PC-3 (cell line): ENCODE measurements around the gene PVALEF. TPM values are rescaled to one million over a fixed set of nuclear protein-coding genes. Genes with fewer than 3 reads are reported as not detected.

Experiments
- ATAC-seq: fragments of 200-7000 bp; cut with Tn5 transposase; 2 replicates; pipeline ENCODE4 v1.9.1; 2020; ENCODE audit warnings: mild to moderate bottlenecking, moderate library complexity
- BruUV-seq: library from RNA; stranded (reverse); fragments of 400-500 nt; replicated peaks from 2 replicates; lab custom pipeline; 2021; lab: Mats Ljungman, UMichigan
- CTCF ChIA-PET: fragments of 300-600 bp; sonication (Branson Sonifier 250); formaldehyde crosslinking; loops from one replicate; lab custom pipeline; 2022; ENCODE audit warnings: antibody characterized with exemption; lab: Charles Lee
- POLR2A ChIA-PET: fragments of 300-600 bp; sonication (Branson Sonifier 250); formaldehyde crosslinking; loops from one replicate; lab custom pipeline; 2022; ENCODE audit warnings: antibody characterized with exemption; ENCODE audit not compliant: unreplicated experiment; lab: Charles Lee
- DNase-seq: peaks from one replicate; pipeline ENCODE4 v3.0.0-alpha.2; 2015
- H2AFZ ChIP-seq: fragments of 300-600 bp; sonication (generic); 2 replicates; pipeline ENCODE4 v1.6.0; 2016; ENCODE audit warnings: antibody characterized with exemption, low read length
- H3F3A ChIP-seq: fragments of 300-600 bp; sonication (generic); one replicate; pipeline ENCODE4 v1.6.0; 2017; ENCODE audit warnings: antibody characterized with exemption, low read length, control low read depth, mild to moderate bottlenecking; ENCODE audit not compliant: unreplicated experiment
- H3K27ac ChIP-seq: fragments of 300-600 bp; sonication (generic); 2 replicates; pipeline ENCODE4 v1.5.1; 2016; ENCODE audit warnings: mild to moderate bottlenecking, low read length
- H3K27me3 ChIP-seq: fragments of 300-600 bp; sonication (generic); 2 replicates; pipeline ENCODE4 v1.6.1; 2016; ENCODE audit warnings: low read length, mixed read lengths
- H3K36me3 ChIP-seq: fragments of 300-600 bp; sonication (generic); 2 replicates; pipeline ENCODE4 v1.6.1; 2016; ENCODE audit warnings: low read depth, mixed run types, low read length, mixed read lengths
- H3K4me1 ChIP-seq: fragments of 300-600 bp; sonication (generic); 2 replicates; pipeline ENCODE4 v1.5.1; 2016; ENCODE audit warnings: low read length; ENCODE audit not compliant: insufficient read depth
- H3K4me2 ChIP-seq: fragments of 300-600 bp; sonication (generic); 2 replicates; pipeline ENCODE4 v1.6.0; 2016; ENCODE audit warnings: low read length
- H3K4me3 ChIP-seq: fragments of 300-600 bp; sonication (generic); 2 replicates; pipeline ENCODE4 v1.5.1; 2016; ENCODE audit warnings: mild to moderate bottlenecking, low read length, mixed read lengths
- H3K79me2 ChIP-seq: fragments of 300-600 bp; sonication (generic); 2 replicates; pipeline ENCODE4 v1.6.1; 2017; ENCODE audit warnings: low read length, mixed read lengths
- H3K9ac ChIP-seq: fragments of 300-600 bp; sonication (generic); 2 replicates; pipeline ENCODE4 v1.6.0; 2016; ENCODE audit warnings: mild to moderate bottlenecking, low read length
- H3K9me2 ChIP-seq: fragments of 300-600 bp; sonication (generic); replicated peaks from 2 replicates; pipeline ENCODE4 v1.6.1; 2016; ENCODE audit warnings: mixed run types, low read length, mixed read lengths
- H3K9me3 ChIP-seq: fragments of 300-600 bp; sonication (generic); 2 replicates; pipeline ENCODE4 v1.6.1; 2016; ENCODE audit warnings: low read length, mixed read lengths
- H4K20me1 ChIP-seq: fragments of 300-600 bp; sonication (generic); 2 replicates; pipeline ENCODE4 v1.6.1; 2016; ENCODE audit warnings: low read length, mixed read lengths
- CTCF ChIP-seq: fragments of 300-600 bp; sonication (generic); conservative IDR thresholded peaks from 2 replicates; pipeline ENCODE4 v1.5.1; 2017; ENCODE audit warnings: antibody characterized with exemption, low read depth, mild to moderate bottlenecking, low read length
- EZH2 ChIP-seq: fragments of 300-600 bp; sonication (generic); IDR thresholded peaks from one replicate; pipeline ENCODE4 v1.6.1; 2017; ENCODE audit warnings: antibody characterized with exemption, mild to moderate bottlenecking, low read length; ENCODE audit not compliant: unreplicated experiment
- EZH2phosphoT487 ChIP-seq: fragments of 300-600 bp; sonication (generic); IDR thresholded peaks from 2 replicates; pipeline ENCODE4 v1.6.1; 2018; ENCODE audit warnings: mild to moderate bottlenecking, antibody characterized with exemption, low read length, borderline replicate concordance
- intact Hi-C: fragments of 100-400 bp; cut with micrococcal nuclease; formaldehyde crosslinking; loops from 2 replicates; pipeline ENCODE4 v1.9.0; 2023
- total RNA-seq: library from RNA; depleted of rRNA; stranded (reverse); fragments of >200 nt; gene quantifications from 2 replicates; pipeline ENCODE4 v1.2.3, GENCODE V29; 2014

PVALEF gene
- total RNA-seq, 1 experiment from 2014 or later: not detected

GRCh38 chr17:81118308-81119221 is 46.7 kb upstream of the PVALEF start:
- H3K79me2 ChIP-seq: 0 out of 2 replicates have a peak, but pooled peaks cover 3% of the 10 kb centered on the region
- H4K20me1 ChIP-seq: no peaks in the 10 kb centered on the region
- ATAC-seq (peak; percentile 2), DNase-seq (no peak)
- H2AFZ ChIP-seq: peak overlapping the region; percentile 88
- no peaks in the 10 kb centered on the region for H3K27me3 ChIP-seq
- peak overlapping the region; percentile 67 for H3K9ac ChIP-seq
- H3F3A ChIP-seq: no peaks in the 10 kb centered on the region
- TSS peak; percentile 30 for BruUV-seq
- CTCF ChIA-PET: no interaction called here
- H3K9me2 ChIP-seq: no peaks in the 10 kb centered on the region
- no peaks in the 10 kb centered on the region for H3K9me3 ChIP-seq
- intact Hi-C loops: loop anchor here (1.0 kb wide), 1 partner anchor 105 kb away; no protein-coding TSS in a partner anchor
- no peaks in the 10 kb centered on the region for H3K36me3 ChIP-seq
- peak overlapping the region; percentile 94 for H3K4me2 ChIP-seq
- TF ChIP-seq EZH2 (no peak), EZH2phosphoT487 (no peak), CTCF (no peak)
- POLR2A ChIA-PET: interaction anchor here (0.6 kb wide), 1 partner anchor 149 kb away, joined by 3 read pairs; no protein-coding TSS in a partner anchor
- H3K4me3 ChIP-seq: peak overlapping the region; percentile 73
- H3K27ac ChIP-seq: peak overlapping the region; percentile 21; the same call in 1 of the 2 replicates
- H3K4me1 ChIP-seq: peaks cover 9% of the 10 kb centered on the region

GRCh38 chr17:81119223-81120148 is 45.8 kb upstream of the PVALEF start:
- no peaks in the 10 kb centered on the region for H3K36me3 ChIP-seq
- H4K20me1 ChIP-seq: no peaks in the 10 kb centered on the region
- DNase-seq: peak; percentile 98
- ATAC-seq: peak; percentile 81
- H3K4me3 ChIP-seq: peak overlapping the region; percentile 73
- POLR2A ChIA-PET: interaction anchor here (0.6 to 0.7 kb wide), 2 partner anchors 150 to 230 kb away, joined by 3 to 5 read pairs; no protein-coding TSS in a partner anchor
- no peaks in the 10 kb centered on the region for H3K9me3 ChIP-seq
- H3K9ac ChIP-seq: peak overlapping the region; percentile 67
- TF ChIP-seq EZH2 (no peak), EZH2phosphoT487 (no peak), CTCF (peak; percentile 72)
- H3F3A ChIP-seq: no peaks in the 10 kb centered on the region
- no peaks in the 10 kb centered on the region for H3K9me2 ChIP-seq
- peaks cover 9% of the 10 kb centered on the region for H3K4me1 ChIP-seq
- H3K4me2 ChIP-seq: peak overlapping the region; percentile 94
- BruUV-seq: no TSS peak
- H3K27me3 ChIP-seq: no peaks in the 10 kb centered on the region
- 0 out of 2 replicates have a peak, but pooled peaks cover 3% of the 10 kb centered on the region for H3K79me2 ChIP-seq
- intact Hi-C loops: loop anchor here (1.0 kb wide), 1 partner anchor 104 kb away; no protein-coding TSS in a partner anchor
- peak overlapping the region; percentile 21; the same call in 1 of the 2 replicates for H3K27ac ChIP-seq
- CTCF ChIA-PET: no interaction called here
- peak overlapping the region; percentile 88 for H2AFZ ChIP-seq
